K562 (cell line): ENCODE data around the gene MPRIP. TPM values are rescaled to one million over a fixed set of nuclear protein-coding genes. Genes with fewer than 3 reads are reported as not detected.

Experiments used
- ARID3A ChIP-seq: IDR thresholded peaks from 2 replicates; pipeline ENCODE4 v1.6.1; 2012; ENCODE audit warnings: low read depth, low read length, improper control_type of control experiment, borderline replicate concordance
- BRF2 ChIP-seq: IDR thresholded peaks from 3 replicates; pipeline ENCODE4 v1.6.1; 2011; ENCODE audit warnings: borderline replicate concordance, mild to moderate bottlenecking; ENCODE audit not compliant: insufficient read length, insufficient read depth
- FOXM1 ChIP-seq, 2 experiments: fragments of 450-650 bp in 1 of 2; sonication (generic) in 1 of 2; formaldehyde crosslinking in 1 of 2; IDR thresholded peaks; 2 replicates each; pipeline versions ENCODE4 v1.6.1 to v1.9.0; 2017 to 2022; ENCODE audit warnings: low read depth in 2 of 2, mild to moderate bottlenecking in 2 of 2, missing genetic modification reagents in 1 of 2, moderate library complexity in 1 of 2
- HOXB6 ChIP-seq: fragments of 250-450 bp; sonication (Bioruptor Pico); IDR thresholded peaks from 2 replicates; pipeline ENCODE4 v1.5.1; 2022; ENCODE audit warnings: mild to moderate bottlenecking, borderline replicate concordance
- IRF2 ChIP-seq: sonication (generic); formaldehyde crosslinking; IDR thresholded peaks from 2 replicates; pipeline ENCODE4 v1.8.1; 2022; ENCODE audit warnings: mild to moderate bottlenecking, missing genetic modification reagents
- KDM5B ChIP-seq: fragments of 200-600 bp; sonication (generic); IDR thresholded peaks from 2 replicates; pipeline ENCODE4 v1.6.1; 2012; ENCODE audit warnings: low read depth, mild to moderate bottlenecking, moderate library complexity, low read length, control low read depth, inconsistent platforms; ENCODE audit not compliant: insufficient replicate concordance
- KLF1 ChIP-seq: fragments of 450-650 bp; IDR thresholded peaks from 2 replicates; pipeline ENCODE4 v1.6.1; 2016; ENCODE audit warnings: missing genetic modification characterization, missing compliant biosample characterization
- LCOR ChIP-seq: sonication (generic); formaldehyde crosslinking; IDR thresholded peaks from 2 replicates; pipeline ENCODE4 v1.8.0; 2022; ENCODE audit warnings: mild to moderate bottlenecking, missing genetic modification reagents
- MAX ChIP-seq: sonication (generic); formaldehyde crosslinking; IDR thresholded peaks from 2 replicates; pipeline ENCODE4 v1.9.0; 2022; ENCODE audit warnings: mild to moderate bottlenecking, missing genetic modification reagents
- PRMT5 ChIP-seq: sonication (generic); formaldehyde crosslinking; IDR thresholded peaks from 2 replicates; pipeline ENCODE4 v1.5.0; 2020; ENCODE audit warnings: missing genetic modification reagents
- SETDB1 ChIP-seq: IDR thresholded peaks from one replicate; pipeline ENCODE4 v1.6.1; 2012; ENCODE audit warnings: low read length, control low read depth, inconsistent platforms
- SRSF9 ChIP-seq: fragments of 200-400 bp; formaldehyde crosslinking; IDR thresholded peaks from 2 replicates; pipeline ENCODE4 v1.6.1; 2017; ENCODE audit warnings: low read depth, low read length, borderline replicate concordance
- TSHZ1 ChIP-seq: fragments of 250-450 bp; sonication (Bioruptor Pico); IDR thresholded peaks from 2 replicates; pipeline ENCODE4 v1.4.0; 2020; ENCODE audit warnings: mild to moderate bottlenecking, moderate library complexity
- ZNF398 ChIP-seq: fragments of 250-450 bp; sonication (Bioruptor Pico); IDR thresholded peaks from 2 replicates; pipeline ENCODE4 v1.8.0; 2021; ENCODE audit warnings: moderate library complexity, mild to moderate bottlenecking, inconsistent platforms
- ZNF449 ChIP-seq: fragments of 250-450 bp; sonication (Bioruptor Pico); IDR thresholded peaks from 2 replicates; pipeline ENCODE4 v1.8.0; 2022; ENCODE audit warnings: moderate library complexity, mild to moderate bottlenecking, inconsistent platforms
- ZNF586 ChIP-seq: fragments of 450-650 bp; formaldehyde crosslinking; conservative IDR thresholded peaks from 2 replicates; pipeline ENCODE4 v1.4.0; 2020; ENCODE audit warnings: mild to moderate bottlenecking, moderate library complexity
- polyA plus RNA-seq, 8 experiments: library from polyadenylated mRNA; depleted of rRNA in 4 of 8; stranded (reverse) in 5 of 8; unstranded in 3 of 8; fragments of >200 nt; fragmentation: Nextera tagmentation in 2 of 8; fragmentation: Illumina TruSeq in 1 of 8; extraction: Ambion mirVana in 2 of 8; extraction: Trizol in 1 of 8; gene quantifications; 2 replicates each; pipeline versions ENCODE4 v1.2.1 to v1.2.3, GENCODE V29; 2011 to 2014; ENCODE audit warnings: inconsistent platforms in 1 of 8, missing spikeins in 1 of 8
- total RNA-seq, 7 experiments: library from RNA; depleted of rRNA in 6 of 7; stranded (reverse); fragments of >200 nt in 6 of 7; fragmentation: Illumina TruSeq in 2 of 7; extraction: Trizol in 2 of 7; gene quantifications; 2 replicates each; pipeline versions ENCODE4 v1.2.1 to v1.2.3, GENCODE V29; 2011 to 2021; ENCODE audit warnings: low replicate concordance in 1 of 7

The MPRIP gene
- total and polyA plus RNA-seq, 9 of the 15 experiments (the other 6 are each of a cell fraction or from before 2014, with no cell fraction given) = 10.0 to 72.6 (median 30.1) TPM

- TF ChIP-seq TSHZ1 (no peak), ZNF586 (CRISPR knock-in tag) (no peak), IRF2 (CRISPR knock-in tag) (no peak), BRF2 (no peak), MAX (CRISPR knock-in tag) (peak; percentile 97), ZNF398 (CRISPR knock-in tag) (no peak), PRMT5 (no peak), FOXM1 (IDR thresholded peaks at IDR 0.05; ENCODE audit: low read depth) (no peak), FOXM1 (CRISPR knock-in tag; IDR thresholded peaks at IDR 0.05; ENCODE audit: low read depth) (no peak), HOXB6 (CRISPR knock-in tag) (no peak), KDM5B (no peak), SRSF9 (no peak), SETDB1 (no peak), KLF1 (tag) (peak; percentile 97), ZNF449 (CRISPR knock-in tag) (no peak), LCOR (CRISPR knock-in tag) (no peak), ARID3A (no peak)
These were observed 14.0 kb upstream of the MPRIP start (continued) for GRCh38 chr17:17028059-17028877.
